Fibroblast of villous mesenchyme (primary cell): ENCODE data around the gene SAMD5. TPM values are rescaled to one million over a fixed set of nuclear protein-coding genes. Genes with fewer than 3 reads are reported as not detected.

ENCODE experiments used
- DNase-seq: peaks from one replicate; pipeline ENCODE4 v3.0.0-alpha.2; 2010; ENCODE audit warnings: low read depth
- H3K4me3 ChIP-seq: 2 replicates; pipeline ENCODE4 v1.5.1; 2011; ENCODE audit warnings: low read depth, mild to moderate bottlenecking, low read length
- total RNA-seq: library from RNA; depleted of rRNA; stranded (reverse); fragments of >200 nt; gene quantifications from 2 replicates; pipeline ENCODE4 v1.2.3, GENCODE V29; 2012
- TF ChIP-seq, protein P1 (sequence below): IDR thresholded peaks from 2 replicates; pipeline ENCODE4 v1.5.1; 2012; ENCODE audit warnings: low read depth, mild to moderate bottlenecking, low read length; ENCODE audit not compliant: insufficient read depth

Gene SAMD5
- total RNA-seq, 1 donor: under 0.01 TPM

DNA sequence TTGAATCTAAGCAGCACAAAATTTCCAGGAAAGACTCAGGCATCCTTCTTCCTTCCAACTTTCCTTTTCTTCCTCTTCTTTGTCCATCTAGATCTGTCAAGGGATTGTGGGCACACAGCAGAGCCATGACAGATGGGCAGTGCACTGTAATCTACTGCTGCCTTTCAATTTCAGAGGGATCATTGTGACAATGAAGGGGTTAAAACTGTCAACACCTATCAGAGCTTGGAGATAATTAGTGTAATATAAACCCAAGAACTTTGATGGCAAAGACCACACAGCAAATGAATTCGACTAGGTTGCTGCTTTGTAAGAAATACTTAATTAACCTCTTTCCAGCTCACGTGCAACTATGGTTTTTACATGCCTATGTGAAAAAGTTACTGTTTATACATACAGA lies 55.0 kb downstream of the SAMD5 start:
- no peak overlapping the region for H3K4me3 ChIP-seq
- TF ChIP-seq, protein P1, sequence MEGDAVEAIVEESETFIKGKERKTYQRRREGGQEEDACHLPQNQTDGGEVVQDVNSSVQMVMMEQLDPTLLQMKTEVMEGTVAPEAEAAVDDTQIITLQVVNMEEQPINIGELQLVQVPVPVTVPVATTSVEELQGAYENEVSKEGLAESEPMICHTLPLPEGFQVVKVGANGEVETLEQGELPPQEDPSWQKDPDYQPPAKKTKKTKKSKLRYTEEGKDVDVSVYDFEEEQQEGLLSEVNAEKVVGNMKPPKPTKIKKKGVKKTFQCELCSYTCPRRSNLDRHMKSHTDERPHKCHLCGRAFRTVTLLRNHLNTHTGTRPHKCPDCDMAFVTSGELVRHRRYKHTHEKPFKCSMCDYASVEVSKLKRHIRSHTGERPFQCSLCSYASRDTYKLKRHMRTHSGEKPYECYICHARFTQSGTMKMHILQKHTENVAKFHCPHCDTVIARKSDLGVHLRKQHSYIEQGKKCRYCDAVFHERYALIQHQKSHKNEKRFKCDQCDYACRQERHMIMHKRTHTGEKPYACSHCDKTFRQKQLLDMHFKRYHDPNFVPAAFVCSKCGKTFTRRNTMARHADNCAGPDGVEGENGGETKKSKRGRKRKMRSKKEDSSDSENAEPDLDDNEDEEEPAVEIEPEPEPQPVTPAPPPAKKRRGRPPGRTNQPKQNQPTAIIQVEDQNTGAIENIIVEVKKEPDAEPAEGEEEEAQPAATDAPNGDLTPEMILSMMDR: no peak
- DNase-seq: no peak

- TF ChIP-seq, protein P1: no peak
- no peak for DNase-seq
- no peak overlapping the region for H3K4me3 ChIP-seq
Observed at GRCh38 chr6:147564556-147564955, 56.1 kb downstream of the SAMD5 start.

- no peak overlapping the region for H3K4me3 ChIP-seq
- TF ChIP-seq, protein P1: no peak
- DNase-seq: no peak
Observed at GRCh38 chr6:147566244-147566898, 57.9 kb downstream of the SAMD5 start.

GRCh38 chr6:147567141-147567805 lies 58.8 kb downstream of the SAMD5 start:
- TF ChIP-seq, protein P1: no peak
- peak; percentile 24 for DNase-seq
- no peak overlapping the region for H3K4me3 ChIP-seq

DNA sequence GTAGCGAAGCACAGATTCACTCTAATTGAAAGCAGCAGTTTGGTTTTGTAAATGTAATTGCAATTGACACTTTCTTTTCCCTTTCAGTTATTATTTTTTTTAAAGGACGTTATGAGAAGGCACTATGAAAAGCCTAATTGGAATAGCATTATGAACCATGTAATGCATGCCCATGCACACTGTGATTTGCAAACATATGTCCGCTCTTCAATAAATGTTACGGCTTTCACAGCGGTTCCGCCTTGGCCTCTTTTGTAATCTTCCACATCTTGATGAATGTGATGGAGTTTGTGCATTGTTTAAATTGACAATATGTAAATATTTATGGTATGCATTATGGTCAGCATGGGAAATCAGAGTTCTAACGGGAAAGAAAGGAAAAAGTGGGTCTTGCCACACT lies 61.3 kb downstream of the SAMD5 start:
- no peak overlapping the region for H3K4me3 ChIP-seq
- TF ChIP-seq, protein P1: no peak
- DNase-seq: no peak

- no peak for DNase-seq
- TF ChIP-seq, protein P1: no peak
Observed at GRCh38 chr6:147570681-147571080, 62.2 kb downstream of the SAMD5 start.

DNA sequence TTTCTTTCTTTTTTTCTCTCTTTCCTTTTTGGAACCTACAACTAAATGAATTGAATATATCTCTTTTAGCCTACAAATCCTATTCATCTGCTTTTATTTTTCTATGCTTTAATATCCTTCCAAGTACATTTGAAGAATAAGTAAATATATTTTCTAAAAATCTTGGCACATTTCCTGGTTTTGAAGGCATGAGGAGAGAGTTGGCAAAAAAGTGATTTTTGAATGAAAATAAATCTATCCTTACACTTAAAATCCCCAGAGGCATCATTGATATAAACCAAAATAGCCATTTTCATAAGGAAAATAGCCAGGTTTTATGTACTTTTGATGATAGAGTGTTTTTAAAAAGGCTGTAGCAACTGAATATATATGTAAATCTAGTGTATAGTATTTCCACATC lies 69.0 kb downstream of the SAMD5 start:
- no peak overlapping the region for H3K4me3 ChIP-seq
- TF ChIP-seq, protein P1: no peak
- no peak for DNase-seq

More at GRCh38 chr6:147570681-147571080, 62.2 kb downstream of the SAMD5 start:
- no peak overlapping the region for H3K4me3 ChIP-seq
